Measurements from ENCODE around the gene BMP7. TPM values are rescaled to one million over a fixed set of nuclear protein-coding genes. Genes with fewer than 3 reads are reported as not detected.

The BMP7 gene
- total and polyA plus RNA-seq, 2 of the 8 experiments (the other 6 are each of a cell fraction or from before 2014, with no cell fraction given): 9.2 to 14.7 TPM

- H2BK5ac ChIP-seq (ENCODE audit: low read depth, low read length): no peak overlapping the region
- CTCF ChIA-PET (ENCODE audit: partially characterized antibody): interaction anchor here (0.6 to 2.0 kb wide), 5 partner anchors 12 to 129 kb away, joined by 3 to 5 read pairs (median 3); partner anchors contain the start of gene SPO11
- no peak overlapping the region for H4K5ac ChIP-seq (ENCODE audit: insufficient read length, low read depth, low read length)
- POLR2A ChIA-PET (ENCODE audit: partially characterized antibody): no interaction called here
- H3K79me2 ChIP-seq (ENCODE audit: control insufficient read depth in 1 of 2, insufficient read depth in 2 of 2, low read length in 2 of 2): no peaks in the 10 kb centered on the region
- H3K9ac ChIP-seq (replicated peaks in 1 of 4; ENCODE audit: extremely low read depth in 1 of 4, low read depth in 3 of 4, low read length in 3 of 4): no peak overlapping the region
- no peak overlapping the region for H2BK12ac ChIP-seq (ENCODE audit: low read depth, low read length)
- DNase-seq (ENCODE audit: low read depth in 1 of 2, low spot score in 2 of 2): no peak
- no peak overlapping the region for H2AK5ac ChIP-seq (ENCODE audit: low read depth, low read length)
- H4K91ac ChIP-seq (replicated peaks; ENCODE audit: insufficient read length, low read length): no peak overlapping the region
- peaks cover 0 to 5% (median 2%) of the 10 kb centered on the region in 4 experiments; a peak in 2 of 7 replicates for H3K27me3 ChIP-seq (replicated peaks in 1 of 4; ENCODE audit: control insufficient read depth in 3 of 4, extremely low read depth in 1 of 4, insufficient read depth in 3 of 4, low read length in 3 of 4)
- no peak overlapping the region for H4K8ac ChIP-seq (ENCODE audit: extremely low read depth, insufficient read depth, low read length)
- H3K56ac ChIP-seq (replicated peaks; ENCODE audit: insufficient read length, low read depth, low read length): no peak overlapping the region
- no peaks in the 10 kb centered on the region for H4K20me1 ChIP-seq (replicated peaks in 1 of 2; ENCODE audit: control insufficient read depth in 1 of 2, insufficient read depth in 2 of 2, low read length in 2 of 2)
- 88% methylated on average over 9 of the region's 9 CpGs; no CpG with 5 or more reads in 1 of the 2 experiments for WGBS, 2 experiments (ENCODE audit: extremely low coverage in 1 of 2, insufficient coverage in 1 of 2, insufficient read length in 1 of 2, insufficient replicate concordance in 2 of 2, low coverage in 1 of 2, low lambda C conversion rate in 2 of 2, missing lambda C conversion rate in 1 of 2)
- FAIRE-seq: no peak
- no peaks in the 10 kb centered on the region for H3K79me1 ChIP-seq (ENCODE audit: low read depth, low read length)
- no peak overlapping the region for H2BK15ac ChIP-seq (ENCODE audit: low read length)
- H3K36me3 ChIP-seq (ENCODE audit: control insufficient read depth in 2 of 4, insufficient read depth in 4 of 4, low read length in 3 of 4): peaks cover 0 to 7% (median 0%) of the 10 kb centered on the region in 4 experiments; a peak in 4 of 8 replicates
- no peak overlapping the region for H3K4me2 ChIP-seq (ENCODE audit: insufficient read depth in 1 of 2, low read depth in 2 of 2, low read length in 2 of 2)
- peaks cover 0 to 13% (median 10%) of the 10 kb centered on the region in 4 experiments; a peak in 5 of 7 replicates for H3K4me1 ChIP-seq (replicated peaks in 1 of 4; ENCODE audit: control insufficient read depth in 3 of 4, insufficient read depth in 4 of 4, low read length in 3 of 4)
- H3K18ac ChIP-seq (ENCODE audit: extremely low read depth, low read length): no peak overlapping the region
- H3K23me2 ChIP-seq (ENCODE audit: low read depth, low read length): peaks cover 9% of the 10 kb centered on the region; the same call in 1 of the 2 replicates
- no peak overlapping the region for H2BK20ac ChIP-seq (ENCODE audit: low read length)
- H2AFZ ChIP-seq (ENCODE audit: low read length): no peak overlapping the region
- H3K23ac ChIP-seq (ENCODE audit: insufficient read length): no peak overlapping the region
- H3K4ac ChIP-seq (replicated peaks; ENCODE audit: insufficient read length, low read depth, low read length): no peak overlapping the region
- no peaks in the 10 kb centered on the region for H3K9me3 ChIP-seq (ENCODE audit: insufficient read depth in 2 of 2, low read depth in 1 of 2, low read length in 1 of 2)
- H3K4me3 ChIP-seq (ENCODE audit: extremely low read depth in 1 of 4, insufficient read depth in 2 of 4, low read depth in 3 of 4, low read length in 4 of 4): no peak overlapping the region
- no peak overlapping the region for H3K27ac ChIP-seq (ENCODE audit: low read depth, low read length)
- H3K14ac ChIP-seq (ENCODE audit: insufficient read length): no peak overlapping the region
- H2BK120ac ChIP-seq (replicated peaks; ENCODE audit: low read depth, low read length): no peak overlapping the region
- TF ChIP-seq PHF8 (conservative IDR thresholded peaks at IDR 0.05; ENCODE audit: low read depth, low read length) (no peak), KDM5A (IDR thresholded peaks at IDR 0.05; ENCODE audit: low read length) (no peak), SUZ12 (IDR thresholded peaks at IDR 0.05; ENCODE audit: low read length) (no peak), TAF7 (optimal IDR thresholded peaks at IDR 0.05; ENCODE audit: borderline replicate concordance, low read depth, low read length) (no peak), JUND (IDR thresholded peaks at IDR 0.05; ENCODE audit: low read length) (no peak), SP1 (IDR thresholded peaks at IDR 0.05; ENCODE audit: low read depth, low read length) (no peak), BCL11A (IDR thresholded peaks at IDR 0.05; ENCODE audit: low read depth in 2 of 2, low read length in 2 of 2) (no peak), SP2 (IDR thresholded peaks at IDR 0.05; ENCODE audit: low read length) (no peak), ZNF274 (IDR thresholded peaks at IDR 0.05; ENCODE audit: borderline replicate concordance, extremely low read depth, low read length) (no peak), RXRA (IDR thresholded peaks at IDR 0.05; ENCODE audit: insufficient read depth, low read depth, low read length) (no peak), CBX8 (IDR thresholded peaks at IDR 0.05; ENCODE audit: borderline replicate concordance, low read depth, low read length) (no peak), SP4 (IDR thresholded peaks at IDR 0.05; ENCODE audit: low read length) (no peak), ATF2 (IDR thresholded peaks at IDR 0.05; ENCODE audit: low read length) (no peak), POLR2A (IDR thresholded peaks at IDR 0.05; ENCODE audit: control extremely low read depth in 1 of 2, low read depth in 2 of 2, low read length in 2 of 2) (no peak)
Measured at GRCh38 chr20:57216669-57217068, 49.8 kb downstream of the BMP7 start.

Data from H1 (cell line).